22Rv1 (cell line): ENCODE results near the gene MTHFD1L.
A peak's percentile ranks its signal among the peaks of the same experiment; 100 is the strongest.

Source experiments
- H3K27ac ChIP-seq: fragments of 450-650 bp; 2 replicates; pipeline ENCODE4 v1.5.1; 2017
- ZFX ChIP-seq: fragments of 450-650 bp; IDR thresholded peaks from 2 replicates; pipeline ENCODE4 v1.6.1; 2017; ENCODE audit warnings: antibody characterized with exemption, borderline replicate concordance
- TF ChIP-seq, protein P1 (sequence below): fragments of 450-650 bp; IDR thresholded peaks from 2 replicates; pipeline ENCODE4 v1.5.1; 2017; ENCODE audit warnings: mild to moderate bottlenecking

The MTHFD1L gene

DNA sequence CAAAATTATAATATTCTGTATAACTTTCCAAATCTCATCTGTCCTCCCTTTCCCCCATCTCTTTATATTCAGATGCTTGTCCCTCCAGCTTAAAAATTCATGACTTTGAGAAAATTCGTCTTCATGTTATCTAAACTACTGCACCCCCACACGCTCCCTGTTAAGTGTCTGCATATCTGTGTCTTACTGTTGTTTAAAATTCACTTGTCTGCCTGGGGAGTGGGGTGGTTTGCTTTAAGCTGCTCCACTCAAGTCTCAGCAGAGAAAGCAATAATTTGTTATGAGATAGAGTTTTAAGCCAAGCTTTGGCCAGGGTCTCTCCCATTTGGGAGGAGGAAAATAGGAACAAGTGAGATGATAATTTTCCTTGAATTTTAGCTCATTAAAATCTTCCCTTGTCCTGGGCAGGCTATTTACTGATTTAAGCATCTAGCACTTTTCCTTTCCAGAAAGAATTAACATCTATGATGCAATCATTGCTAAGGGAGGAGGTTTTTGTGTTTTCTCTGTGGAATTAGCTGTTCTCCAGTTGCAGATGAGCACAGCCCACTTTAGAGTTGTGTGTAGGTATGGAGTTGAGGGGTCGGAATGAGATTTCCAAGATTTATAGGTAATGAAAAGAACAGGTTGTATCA lies 36.8 kb downstream of the MTHFD1L start:
- H3K27ac ChIP-seq = no peak overlapping the region
- TF ChIP-seq, protein P1, sequence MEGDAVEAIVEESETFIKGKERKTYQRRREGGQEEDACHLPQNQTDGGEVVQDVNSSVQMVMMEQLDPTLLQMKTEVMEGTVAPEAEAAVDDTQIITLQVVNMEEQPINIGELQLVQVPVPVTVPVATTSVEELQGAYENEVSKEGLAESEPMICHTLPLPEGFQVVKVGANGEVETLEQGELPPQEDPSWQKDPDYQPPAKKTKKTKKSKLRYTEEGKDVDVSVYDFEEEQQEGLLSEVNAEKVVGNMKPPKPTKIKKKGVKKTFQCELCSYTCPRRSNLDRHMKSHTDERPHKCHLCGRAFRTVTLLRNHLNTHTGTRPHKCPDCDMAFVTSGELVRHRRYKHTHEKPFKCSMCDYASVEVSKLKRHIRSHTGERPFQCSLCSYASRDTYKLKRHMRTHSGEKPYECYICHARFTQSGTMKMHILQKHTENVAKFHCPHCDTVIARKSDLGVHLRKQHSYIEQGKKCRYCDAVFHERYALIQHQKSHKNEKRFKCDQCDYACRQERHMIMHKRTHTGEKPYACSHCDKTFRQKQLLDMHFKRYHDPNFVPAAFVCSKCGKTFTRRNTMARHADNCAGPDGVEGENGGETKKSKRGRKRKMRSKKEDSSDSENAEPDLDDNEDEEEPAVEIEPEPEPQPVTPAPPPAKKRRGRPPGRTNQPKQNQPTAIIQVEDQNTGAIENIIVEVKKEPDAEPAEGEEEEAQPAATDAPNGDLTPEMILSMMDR = no peak
- no peak for TF ChIP-seq ZFX

DNA sequence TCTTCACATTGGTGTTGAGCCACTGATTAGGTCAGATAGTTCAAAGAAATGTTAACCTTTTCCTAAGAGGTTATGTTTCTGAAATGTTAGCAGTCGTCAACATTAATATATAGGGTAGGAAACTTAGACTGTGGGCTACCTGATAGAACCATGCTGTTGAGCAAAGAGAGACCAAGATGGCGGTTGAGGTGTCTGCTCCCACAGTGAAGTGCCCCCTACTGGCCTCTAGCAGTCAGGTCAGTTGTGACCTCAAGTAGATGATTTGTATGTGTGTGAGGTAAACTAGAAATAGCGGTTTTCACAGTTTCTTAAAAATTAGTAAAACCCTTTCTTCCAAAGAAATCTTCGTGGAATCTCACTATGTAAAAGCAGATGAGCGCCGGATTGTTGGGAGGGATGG lies 40.3 kb downstream of the MTHFD1L start:
- no peak overlapping the region for H3K27ac ChIP-seq
- TF ChIP-seq, protein P1 = peak; percentile 67
- no peak for TF ChIP-seq ZFX

DNA sequence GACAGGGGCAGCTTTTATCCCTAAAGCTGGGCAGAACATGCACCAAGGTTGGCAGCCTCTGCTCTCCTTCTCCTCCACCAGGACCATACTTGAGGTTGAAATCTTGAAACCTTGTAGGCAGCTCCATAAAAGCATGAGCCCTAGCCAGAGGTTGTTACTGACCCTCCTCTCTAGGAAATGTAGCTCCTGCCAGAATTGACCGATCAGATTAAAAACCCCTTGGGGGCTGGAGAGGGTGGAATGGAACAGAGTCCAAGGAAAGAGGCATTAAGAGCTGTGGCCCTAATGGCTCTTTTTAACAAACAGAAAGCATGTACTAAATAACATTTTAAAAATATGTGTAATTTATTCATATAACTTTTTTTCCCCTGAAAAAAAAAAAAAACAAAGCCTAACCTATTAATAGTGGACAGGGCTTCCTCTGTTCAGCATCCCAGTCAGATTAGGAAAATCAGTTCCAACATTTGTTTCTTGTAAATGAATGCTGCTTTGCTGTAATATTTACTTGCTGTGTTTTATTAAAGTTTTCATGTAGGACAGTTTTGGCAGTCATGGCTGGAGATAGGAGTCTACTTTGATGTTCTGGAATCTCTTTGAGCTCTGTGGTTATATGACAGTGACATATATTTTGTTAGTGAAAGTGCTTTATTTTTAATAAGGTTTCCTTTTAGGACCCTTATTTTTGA lies 41.3 kb downstream of the MTHFD1L start:
- H3K27ac ChIP-seq = no peak overlapping the region
- TF ChIP-seq, protein P1 = no peak
- TF ChIP-seq ZFX = no peak

DNA sequence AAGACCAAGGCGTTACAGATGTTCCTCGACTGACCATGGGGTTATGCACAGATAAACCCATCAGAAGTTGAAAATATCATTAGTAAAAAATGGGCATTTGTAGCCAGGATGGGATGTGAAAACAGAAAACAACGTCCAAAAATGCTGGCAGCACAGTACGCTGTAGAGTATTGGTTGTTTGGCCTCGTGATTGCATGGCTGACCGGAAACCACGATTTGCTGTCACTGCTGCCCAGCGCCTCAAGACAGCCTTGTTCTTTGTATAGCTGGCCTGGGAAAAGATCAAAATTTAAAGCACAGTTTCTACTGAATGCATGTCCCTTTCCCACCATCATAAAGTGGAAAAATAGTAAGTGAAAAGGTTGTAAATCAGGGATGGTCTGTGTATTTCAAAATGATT lies 41.9 kb downstream of the MTHFD1L start:
- no peak for TF ChIP-seq ZFX
- TF ChIP-seq, protein P1 = no peak
- H3K27ac ChIP-seq = no peak overlapping the region

DNA sequence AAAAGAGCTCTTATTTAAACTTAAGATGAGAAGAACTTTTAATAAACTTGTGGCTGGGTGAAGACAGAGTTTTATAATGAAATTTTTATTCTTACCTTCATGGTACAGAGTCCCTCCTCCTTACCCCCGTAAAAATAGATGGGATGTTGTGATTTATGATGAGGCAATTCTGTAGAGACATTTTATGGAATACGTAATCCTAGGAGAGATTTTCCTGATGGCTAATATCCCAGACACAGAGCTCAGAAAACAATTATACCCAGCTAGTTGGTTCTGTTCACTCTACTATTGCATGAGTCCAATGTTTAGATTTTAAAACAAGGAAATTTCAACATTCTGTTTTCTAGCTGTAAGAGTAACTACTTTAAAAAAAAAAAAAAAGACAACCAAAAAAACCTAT lies 43.4 kb downstream of the MTHFD1L start:
- TF ChIP-seq ZFX = no peak
- TF ChIP-seq, protein P1 = no peak

DNA sequence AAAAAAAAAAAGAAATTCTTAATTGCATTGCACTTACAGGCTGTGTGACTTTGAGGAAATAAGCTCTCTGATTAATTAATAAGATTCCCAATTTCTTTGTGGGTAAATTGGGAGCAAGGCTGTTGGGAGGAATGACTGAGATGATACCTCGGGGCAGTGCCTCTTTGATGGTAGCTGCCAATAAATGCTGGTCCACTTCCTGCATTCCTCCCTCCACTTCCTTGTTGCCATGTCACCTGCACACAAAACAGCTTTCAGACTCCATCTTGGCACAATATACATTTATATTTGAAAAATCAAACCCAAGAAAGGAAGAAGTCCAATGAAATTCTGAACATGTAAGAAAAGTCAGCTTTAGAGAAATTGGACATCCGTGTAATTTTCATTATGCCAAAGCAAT lies 45.1 kb downstream of the MTHFD1L start:
- no peak for TF ChIP-seq ZFX
- TF ChIP-seq, protein P1 = no peak
- no peak overlapping the region for H3K27ac ChIP-seq

More for the DNA sequence above, 43.4 kb downstream of the MTHFD1L start:
- no peak overlapping the region for H3K27ac ChIP-seq

DNA sequence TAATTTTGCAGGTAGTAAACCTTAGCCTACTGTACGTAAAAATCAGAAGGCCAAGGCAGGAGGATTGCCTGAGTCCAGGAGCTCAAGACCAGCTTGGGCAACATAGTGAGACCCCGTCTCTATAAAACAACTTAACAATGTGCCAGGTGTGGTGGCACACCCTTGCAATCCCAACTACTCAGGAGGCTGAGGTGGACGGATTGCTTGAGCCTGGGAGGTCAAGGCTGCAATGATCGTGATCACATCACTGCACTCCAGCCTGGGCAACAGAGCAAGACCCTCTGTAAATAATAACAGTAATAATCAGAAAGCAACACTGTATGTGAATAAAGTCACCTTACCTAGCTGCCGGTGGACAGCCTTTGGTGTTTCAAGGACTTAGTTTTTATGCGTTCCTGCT lies 48.9 kb downstream of the MTHFD1L start:
- TF ChIP-seq ZFX = no peak
- TF ChIP-seq, protein P1 = no peak
- H3K27ac ChIP-seq = no peak overlapping the region
